ENCODE measurements around the gene MSANTD1.

The MSANTD1 gene

DNA sequence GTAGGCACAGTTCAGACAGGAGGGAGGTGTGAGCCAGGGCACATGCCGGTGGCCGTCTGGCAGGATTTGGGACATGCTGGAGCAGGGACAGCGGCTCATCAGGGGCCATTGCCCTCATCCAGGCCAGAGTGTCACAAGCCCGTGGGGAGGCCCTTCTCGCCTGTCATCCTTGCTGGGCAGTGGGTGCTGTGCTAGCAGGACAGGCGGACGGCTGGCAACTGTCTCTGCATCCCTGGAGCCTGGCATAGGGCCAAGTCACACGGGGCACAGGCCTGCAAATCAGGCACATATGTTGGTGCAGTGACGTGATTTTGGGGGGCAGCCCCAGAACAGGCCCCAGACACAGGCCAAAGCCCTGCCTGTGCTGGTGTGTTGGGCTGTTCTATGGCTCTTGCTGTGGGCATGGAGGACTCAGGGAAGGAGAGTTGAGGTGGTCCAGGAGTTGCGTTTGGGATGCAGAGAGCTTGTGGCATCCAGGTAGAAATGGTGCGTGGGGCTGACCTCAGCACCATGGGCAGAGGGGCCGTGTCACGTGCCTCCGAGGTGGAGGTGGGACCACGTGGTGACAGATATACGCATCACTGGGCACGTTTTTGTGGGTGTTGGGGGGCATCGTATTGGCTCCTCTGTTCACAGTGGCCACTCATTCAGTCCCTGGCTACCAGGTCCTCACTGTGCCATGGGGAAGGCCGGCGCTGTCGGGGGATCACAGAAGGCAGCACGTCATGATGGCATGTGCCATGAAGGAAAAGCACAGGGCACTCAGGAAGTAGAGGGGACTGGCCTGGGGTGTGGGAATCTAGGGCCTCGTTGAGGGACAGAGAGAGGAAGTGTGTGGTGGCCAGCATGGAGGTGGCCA lies 14.6 kb upstream of the MSANTD1 start:
- DNase-seq, result no peak

DNA sequence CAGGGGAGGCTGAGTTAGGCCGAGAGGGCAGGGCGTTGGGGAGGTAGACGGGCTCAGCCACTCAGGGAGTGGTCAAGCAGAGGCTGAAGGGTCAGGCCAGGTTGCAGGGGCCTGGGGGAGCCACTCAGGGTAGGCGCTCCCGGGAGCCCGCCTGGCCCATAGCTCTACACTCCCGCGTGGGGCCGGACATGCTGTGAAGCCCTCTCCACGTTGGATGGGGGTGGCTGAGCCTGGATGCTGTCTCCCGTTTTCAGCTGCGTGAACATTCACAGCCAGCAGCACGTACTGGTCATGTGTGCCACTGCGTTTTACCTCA lies 14.0 kb upstream of the MSANTD1 start:
- DNase-seq, result no peak

DNA sequence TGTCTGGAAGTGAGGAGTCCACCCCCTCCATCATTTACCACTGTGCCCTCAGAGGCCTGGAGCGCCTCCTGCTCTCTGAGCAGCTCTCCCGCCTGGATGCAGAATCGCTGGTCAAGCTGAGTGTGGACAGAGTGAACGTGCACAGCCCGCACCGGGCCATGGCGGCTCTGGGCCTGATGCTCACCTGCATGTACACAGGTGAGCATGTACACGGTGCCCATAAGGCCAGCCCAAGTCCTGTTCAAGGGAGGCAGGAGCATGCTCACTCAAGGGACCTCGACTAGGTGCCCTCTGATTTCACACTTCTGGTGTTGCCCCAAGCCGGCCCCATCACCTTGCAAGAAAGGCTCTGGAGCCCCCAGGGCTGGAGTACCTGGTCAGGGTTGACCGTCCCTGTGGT lies 13.4 kb upstream of the MSANTD1 start:
- DNase-seq, result no peak

DNA sequence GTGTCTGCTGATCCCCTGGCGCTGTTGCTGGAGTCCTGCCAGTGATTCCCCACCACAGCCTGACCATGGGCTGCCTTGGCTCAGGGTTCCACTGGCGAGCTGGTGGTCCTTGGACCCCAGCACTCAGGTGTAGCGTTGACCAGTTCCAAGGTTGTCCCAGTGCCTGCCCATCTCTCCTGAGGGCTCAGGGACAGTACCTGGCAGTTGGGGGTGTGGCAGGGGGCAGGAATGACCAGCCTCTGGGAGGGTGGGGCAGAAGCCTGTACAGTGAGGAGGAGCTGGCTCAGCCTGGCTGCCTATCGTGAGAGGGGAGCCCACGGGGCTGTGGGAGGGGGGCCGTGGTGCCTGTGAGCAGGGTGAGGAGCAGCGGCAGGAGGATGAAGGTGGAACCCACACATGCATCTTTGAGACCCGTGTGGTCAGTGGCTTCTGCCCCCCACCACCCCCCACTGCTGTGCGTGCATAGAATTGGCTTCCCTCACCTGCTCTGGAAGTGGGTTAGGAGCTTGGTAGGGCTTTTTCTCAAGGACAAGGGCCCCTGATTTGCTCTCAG lies 12.6 kb upstream of the MSANTD1 start:
- no peak for DNase-seq

DNA sequence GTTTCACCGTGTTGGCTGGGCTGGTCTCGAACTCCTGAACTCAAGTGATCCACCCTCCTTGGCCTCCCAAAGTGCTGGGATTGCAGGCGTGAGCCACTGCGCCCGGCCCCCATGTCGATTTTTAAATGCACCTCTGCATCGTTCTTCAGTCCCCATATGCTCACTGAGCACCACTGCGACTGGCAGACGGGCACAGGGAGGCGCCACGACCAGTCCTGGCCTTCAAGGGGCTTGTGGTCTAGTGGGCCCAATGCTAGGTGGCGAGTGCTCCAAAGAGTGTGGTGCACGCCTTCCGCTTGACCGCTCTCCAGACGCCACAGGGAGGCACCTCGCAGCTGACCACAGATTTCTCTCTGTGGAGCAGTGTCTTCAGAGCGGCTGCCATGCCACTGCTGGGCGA lies 11.7 kb upstream of the MSANTD1 start:
- DNase-seq, result no peak

DNA sequence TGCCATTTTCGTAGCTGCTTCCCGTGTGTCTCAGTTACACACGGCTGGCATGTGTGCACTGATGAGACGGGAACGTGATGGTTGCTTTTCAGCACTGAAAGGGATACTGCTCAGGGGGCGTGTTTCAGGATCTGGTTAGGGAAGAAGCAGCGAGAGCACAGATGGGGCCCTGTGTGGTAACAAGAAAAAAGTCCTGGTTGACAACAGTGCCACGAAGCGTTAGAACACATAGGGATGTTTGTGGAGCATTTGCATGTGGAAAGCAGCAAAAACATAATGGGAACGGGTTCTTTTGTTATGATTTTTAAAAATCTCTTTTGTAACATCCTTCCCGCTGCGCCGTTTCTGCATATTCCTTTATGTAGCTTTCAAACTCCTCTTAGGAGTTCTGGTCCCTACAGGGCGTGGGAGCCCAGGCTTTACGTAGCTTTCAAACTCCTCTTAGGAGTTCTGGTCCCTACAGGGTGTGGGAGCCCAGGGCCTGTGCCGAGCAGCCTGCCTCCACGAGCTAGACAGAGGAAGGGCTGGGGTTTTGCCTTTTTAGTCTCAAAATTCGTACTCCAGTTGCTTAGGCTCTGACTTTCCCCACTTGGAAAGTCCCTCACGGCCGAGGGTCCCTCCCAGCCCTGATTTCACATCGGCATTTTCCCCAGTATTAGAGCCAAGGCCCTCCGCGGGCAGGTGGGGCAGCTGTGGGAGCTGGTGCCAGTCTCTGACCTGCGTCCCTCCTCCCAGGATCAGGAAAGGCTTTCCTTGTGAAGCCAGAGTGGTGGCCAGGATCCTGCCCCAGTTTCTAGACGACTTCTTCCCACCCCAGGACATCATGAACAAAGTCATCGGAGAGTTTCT lies 11.0 kb upstream of the MSANTD1 start:
- no peak for DNase-seq

DNA sequence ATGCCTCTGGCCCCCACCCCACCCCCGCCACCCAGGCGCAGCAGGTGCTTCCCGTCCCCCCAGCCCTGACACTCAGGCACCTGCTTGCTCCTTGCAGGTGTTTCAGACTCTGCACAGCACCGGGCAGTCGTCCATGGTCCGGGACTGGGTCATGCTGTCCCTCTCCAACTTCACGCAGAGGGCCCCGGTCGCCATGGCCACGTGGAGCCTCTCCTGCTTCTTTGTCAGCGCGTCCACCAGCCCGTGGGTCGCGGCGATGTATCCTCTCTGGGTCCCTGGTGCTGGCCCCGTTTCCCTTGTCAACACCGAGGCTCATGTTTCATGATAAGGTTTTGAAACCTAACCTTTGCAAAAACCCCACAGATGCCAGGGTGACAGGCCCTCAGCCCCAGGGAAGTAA lies 10.2 kb upstream of the MSANTD1 start:
- no peak for DNase-seq

DNA sequence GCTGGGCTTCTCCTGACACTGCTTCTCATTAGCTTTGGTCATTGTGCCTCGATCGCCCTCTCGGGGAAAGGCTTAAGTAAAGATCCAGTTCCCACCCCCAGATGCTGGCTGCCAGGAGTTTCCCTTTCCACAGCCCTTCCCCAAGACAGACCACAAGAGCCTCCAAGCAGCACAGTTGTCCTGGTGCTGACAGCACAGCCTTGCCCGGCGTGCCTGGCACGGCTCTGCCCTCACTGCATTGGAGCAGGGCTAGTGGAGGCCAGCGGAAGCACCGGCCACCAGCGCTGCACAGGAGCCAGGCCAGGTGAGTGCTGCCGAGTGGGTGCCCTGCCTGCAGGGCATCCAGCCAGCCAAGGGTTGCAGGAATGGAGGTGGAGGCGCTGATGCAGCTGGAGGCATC lies 9.7 kb upstream of the MSANTD1 start:
- no peak for DNase-seq

DNA sequence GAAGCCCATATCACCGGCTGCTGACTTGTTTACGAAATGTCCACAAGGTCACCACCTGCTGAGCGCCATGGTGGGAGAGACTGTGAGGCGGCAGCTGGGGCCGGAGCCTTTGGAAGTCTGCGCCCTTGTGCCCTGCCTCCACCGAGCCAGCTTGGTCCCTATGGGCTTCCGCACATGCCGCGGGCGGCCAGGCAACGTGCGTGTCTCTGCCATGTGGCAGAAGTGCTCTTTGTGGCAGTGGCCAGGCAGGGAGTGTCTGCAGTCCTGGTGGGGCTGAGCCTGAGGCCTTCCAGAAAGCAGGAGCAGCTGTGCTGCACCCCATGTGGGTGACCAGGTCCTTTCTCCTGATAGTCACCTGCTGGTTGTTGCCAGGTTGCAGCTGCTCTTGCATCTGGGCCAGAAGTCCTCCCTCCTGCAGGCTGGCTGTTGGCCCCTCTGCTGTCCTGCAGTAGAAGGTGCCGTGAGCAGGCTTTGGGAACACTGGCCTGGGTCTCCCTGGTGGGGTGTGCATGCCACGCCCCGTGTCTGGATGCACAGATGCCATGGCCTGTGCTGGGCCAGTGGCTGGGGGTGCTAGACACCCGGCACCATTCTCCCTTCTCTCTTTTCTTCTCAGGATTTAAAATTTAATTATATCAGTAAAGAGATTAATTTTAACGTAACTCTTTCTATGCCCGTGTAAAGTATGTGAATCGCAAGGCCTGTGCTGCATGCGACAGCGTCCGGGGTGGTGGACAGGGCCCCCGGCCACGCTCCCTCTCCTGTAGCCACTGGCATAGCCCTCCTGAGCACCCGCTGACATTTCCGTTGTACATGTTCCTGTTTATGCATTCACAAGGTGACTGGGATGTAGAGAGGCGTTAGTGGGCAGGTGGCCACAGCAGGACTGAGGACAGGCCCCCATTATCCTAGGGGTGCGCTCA lies 8.7 kb upstream of the MSANTD1 start:
- no peak for DNase-seq

DNA sequence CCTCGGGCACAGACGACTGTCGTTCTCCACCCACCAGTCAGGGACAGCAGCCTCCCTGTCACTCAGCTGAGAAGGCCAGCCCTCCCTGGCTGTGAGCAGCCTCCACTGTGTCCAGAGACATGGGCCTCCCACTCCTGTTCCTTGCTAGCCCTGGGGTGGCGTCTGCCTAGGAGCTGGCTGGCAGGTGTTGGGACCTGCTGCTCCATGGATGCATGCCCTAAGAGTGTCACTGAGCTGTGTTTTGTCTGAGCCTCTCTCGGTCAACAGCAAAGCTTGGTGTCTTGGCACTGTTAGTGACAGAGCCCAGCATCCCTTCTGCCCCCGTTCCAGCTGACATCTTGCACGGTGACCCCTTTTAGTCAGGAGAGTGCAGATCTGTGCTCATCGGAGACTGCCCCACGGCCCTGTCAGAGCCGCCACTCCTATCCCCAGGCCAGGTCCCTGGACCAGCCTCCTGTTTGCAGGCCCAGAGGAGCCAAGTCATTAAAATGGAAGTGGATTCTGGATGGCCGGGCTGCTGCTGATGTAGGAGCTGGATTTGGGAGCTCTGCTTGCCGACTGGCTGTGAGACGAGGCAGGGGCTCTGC lies 7.9 kb upstream of the MSANTD1 start:
- no peak for DNase-seq

DNA sequence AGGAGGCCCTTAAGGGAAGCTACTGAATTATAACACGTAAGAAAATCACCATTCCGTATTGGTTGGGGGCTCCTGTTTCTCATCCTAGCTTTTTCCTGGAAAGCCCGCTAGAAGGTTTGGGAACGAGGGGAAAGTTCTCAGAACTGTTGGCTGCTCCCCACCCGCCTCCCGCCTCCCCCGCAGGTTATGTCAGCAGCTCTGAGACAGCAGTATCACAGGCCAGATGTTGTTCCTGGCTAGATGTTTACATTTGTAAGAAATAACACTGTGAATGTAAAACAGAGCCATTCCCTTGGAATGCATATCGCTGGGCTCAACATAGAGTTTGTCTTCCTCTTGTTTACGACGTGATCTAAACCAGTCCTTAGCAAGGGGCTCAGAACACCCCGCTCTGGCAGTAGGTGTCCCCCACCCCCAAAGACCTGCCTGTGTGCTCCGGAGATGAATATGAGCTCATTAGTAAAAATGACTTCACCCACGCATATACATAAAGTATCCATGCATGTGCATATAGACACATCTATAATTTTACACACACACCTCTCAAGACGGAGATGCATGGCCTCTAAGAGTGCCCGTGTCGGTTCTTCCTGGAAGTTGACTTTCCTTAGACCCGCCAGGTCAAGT lies 6.9 kb upstream of the MSANTD1 start:
- no peak for DNase-seq

DNA sequence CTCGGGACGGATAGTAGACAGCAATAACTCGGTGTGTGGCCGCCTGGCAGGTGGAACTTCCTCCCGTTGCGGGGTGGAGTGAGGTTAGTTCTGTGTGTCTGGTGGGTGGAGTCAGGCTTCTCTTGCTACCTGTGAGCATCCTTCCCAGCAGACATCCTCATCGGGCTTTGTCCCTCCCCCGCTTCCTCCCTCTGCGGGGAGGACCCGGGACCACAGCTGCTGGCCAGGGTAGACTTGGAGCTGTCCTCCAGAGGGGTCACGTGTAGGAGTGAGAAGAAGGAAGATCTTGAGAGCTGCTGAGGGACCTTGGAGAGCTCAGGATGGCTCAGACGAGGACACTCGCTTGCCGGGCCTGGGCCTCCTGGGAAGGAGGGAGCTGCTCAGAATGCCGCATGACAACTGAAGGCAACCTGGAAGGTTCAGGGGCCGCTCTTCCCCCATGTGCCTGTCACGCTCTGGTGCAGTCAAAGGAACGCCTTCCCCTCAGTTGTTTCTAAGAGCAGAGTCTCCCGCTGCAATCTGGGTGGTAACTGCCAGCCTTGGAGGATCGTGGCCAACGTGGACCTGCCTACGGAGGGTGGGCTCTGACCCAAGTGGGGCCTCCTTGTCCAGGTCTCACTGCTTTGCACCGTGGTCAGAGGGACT lies 5.7 kb upstream of the MSANTD1 start:
- DNase-seq, result peak in 1 of 2 donors; percentile 10

DNA sequence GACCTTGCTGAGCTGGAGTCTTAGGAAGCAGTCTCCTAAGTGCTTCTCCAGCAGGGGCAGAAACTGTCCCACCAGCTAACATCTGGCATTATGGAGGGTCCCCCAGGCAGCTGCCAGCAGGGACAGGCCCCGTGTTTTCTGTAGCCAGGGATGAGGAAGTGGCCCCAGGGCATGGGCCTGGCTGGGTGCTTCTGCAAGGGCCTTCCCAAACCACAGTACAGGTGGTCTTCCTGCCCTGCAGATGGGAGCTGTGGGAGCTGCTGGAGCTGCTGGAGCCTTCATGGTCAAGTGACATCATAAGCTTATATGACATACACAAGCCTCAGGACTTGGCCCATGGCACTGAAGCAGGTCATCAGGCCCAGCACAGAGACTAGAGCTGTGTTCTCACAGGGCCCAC lies 5.0 kb upstream of the MSANTD1 start:
- DNase-seq, result no peak

DNA sequence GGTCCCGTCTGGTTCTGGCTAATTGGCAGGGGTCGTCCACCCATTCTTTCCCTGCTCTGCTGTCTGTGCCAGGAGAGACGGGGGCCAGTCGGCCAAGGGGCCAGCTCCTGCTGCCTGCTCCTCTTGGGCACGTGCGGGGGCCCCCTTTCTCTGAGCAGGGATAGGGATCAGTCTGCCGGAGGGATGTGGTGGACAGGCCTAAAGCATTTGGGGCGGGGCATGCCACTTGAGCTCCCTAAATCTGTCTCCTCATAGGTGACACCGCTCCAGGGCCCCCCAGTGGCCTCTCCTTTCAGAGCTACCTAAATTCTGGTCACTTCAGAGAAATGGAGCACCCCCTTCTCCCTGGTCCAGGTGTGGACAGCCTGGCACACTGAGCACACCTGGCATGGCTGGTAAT lies 4.2 kb upstream of the MSANTD1 start:
- DNase-seq, result no peak

DNA sequence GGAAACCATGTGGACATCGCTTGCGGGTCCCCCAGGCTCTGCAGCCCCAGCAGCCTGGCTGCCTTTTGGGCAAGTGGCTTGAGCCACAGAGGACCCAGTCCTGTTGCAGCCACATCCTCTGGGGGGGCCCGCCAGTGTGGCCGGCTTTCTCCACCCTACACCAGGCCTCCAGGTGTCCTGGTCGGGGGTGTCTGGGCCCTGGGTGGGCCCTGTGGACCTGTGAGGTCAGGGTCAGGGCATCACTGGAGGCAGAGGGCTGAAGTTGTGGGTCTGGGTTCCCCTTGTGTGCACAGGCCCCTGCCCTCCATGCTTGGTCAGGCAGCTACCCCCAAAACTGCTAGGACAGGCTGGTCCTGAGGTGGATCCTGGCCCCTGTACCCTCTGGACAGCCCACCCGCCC lies 3.3 kb upstream of the MSANTD1 start:
- no peak for DNase-seq

DNA sequence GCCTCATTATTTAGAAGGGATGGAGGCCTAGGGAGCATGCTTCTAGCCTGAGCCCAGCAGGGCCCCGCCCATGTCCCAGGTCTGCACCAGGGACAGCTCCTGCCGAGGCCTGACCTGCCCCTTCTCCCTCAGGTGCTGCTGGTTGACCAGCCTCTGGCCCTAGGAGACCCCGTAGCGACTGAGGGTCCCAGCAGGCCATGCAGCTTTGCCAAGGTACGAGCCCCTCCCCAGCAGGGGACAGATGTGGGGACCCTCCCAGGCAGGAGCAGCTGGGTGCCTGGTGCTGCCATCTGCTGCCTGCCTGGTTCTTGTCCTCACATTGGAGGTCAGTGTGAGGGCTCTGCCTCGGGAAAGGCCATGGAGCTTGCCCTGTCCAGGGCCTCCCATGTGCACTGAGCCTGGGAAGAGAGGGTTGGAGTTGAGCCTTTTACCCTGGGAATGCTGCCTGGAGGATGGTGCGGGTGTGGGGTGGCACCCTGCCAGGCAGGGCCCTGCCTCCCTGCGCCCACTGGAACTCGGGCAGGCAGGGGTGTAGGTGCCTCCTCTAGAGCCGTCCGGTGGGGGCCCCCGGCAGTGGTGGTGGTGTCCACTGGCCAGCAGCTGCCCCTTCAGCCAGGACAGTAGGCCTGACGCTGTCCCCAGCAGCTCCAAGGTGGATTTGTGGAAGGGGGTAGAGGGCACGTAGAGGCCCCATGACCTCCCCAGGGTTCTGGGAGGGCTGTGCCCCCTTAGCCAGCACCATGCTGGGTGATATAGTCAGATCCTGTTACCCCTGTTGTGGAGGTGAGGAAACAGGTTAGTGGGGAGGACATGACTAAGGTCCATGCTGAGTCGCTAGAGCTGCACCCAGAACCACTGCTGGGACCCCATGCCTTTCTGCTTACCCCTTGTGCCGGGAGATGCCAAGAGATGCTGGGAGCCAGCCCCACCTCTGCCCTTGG lies 2.2 kb upstream of the MSANTD1 start:
- DNase-seq, result no peak

DNA sequence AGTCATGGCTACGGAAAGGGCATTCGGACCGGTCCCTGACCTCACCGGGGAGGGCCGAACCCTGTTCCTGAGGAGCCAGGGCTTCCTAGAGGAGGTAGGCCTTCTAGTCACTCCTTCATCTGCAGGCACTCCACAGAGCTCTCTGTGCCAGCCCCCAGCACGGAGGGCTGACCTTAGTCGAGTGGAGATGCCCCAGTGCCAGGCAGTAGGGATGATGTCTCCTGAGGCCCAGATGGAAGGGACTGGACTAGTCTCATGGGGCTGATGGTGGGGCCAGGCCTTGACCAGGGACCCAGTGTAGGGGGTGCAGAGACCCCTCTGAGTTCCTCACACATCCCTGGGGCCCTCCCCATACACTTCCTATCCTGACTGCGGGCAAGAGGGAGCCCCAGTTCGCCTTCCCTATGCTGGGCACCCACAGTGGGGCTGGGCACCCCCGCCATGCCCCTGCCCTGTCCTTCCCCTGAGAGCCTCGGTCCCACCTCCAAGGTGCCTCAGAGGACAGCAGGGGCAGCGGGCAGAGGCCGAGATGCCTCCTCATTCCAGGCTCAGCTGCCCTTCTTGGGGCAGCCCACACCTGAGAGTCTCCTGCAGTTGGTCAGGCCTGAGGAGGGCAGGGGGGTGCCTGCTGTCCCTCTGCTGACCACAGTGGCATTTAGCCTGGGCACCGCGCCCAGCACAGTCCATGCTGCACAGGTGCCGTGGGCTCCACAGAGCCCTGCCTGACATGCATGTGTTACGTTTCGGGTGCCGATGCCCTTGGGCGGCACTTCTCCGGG lies 1.4 kb upstream of the MSANTD1 start:
- no peak for DNase-seq

DNA sequence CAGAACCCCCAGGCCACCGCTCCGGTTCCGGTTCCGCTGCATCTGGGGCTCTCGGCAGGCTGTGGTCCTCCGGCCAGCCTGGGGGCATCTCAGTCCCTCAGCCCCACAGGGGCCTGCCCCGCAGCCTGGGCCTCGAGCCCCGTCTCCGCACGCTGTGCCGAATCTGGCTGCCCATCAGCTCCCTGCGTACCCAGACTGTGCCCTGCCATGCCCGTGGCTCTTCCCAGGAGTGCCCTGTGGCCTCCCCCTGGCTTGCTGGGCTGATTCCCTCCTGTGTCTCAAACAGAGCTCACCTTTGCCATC lies 830 bp upstream of the MSANTD1 start:
- no peak for DNase-seq

DNA sequence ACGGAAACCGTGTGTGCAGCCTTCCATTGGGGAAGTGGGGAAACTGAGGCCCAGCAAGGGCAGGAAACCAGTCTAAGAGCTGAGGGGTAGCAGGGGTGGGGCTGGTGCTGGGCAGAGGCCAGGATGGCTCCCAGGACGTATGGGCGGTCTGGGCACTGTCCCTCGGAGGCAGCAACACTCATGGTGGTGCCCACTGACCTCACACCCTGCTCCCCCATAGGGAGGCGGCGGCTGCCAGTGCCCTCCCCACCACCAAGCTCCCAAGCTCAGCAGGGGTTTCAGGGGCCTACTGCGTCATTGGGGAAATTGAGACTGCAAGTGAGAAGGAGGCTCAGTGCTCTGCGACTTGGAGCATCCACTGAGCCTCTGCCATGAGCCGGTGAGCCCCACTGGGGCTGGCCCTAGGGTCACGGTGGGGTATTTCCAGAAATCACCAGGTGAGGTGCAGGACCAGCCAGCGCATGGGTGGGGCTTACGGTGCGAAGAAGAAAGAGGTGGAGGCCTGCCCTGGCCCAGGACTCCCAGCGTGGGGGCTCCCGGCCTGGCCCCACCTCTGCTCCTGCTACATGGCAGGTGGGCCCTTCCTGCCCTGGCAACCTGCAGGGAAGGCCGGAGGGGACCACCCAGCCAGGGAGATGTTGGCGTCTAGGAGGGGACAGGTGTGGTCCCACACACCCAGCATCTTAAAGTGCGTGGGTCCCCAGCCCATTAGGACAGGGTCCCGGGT lies 915 bp downstream of the MSANTD1 start:
- no peak for DNase-seq

All from CD4-positive, alpha-beta T cell treated with Interleukin-1 beta for 1 hour (primary cell).